Prostate gland (tissue), 2 donors: ENCODE measurements around the gene TNFRSF12A.

Experiments
- CTCF ChIP-seq, 4 experiments: fragments of 200-600 bp in 2 of 4; fragments of 450-650 bp in 2 of 4; sonication (generic) in 2 of 4; IDR thresholded peaks; 1 replicate in 3 of 4; 2 replicates in 1 of 4; pipeline ENCODE4 v1.5.1; 2016 to 2019; ENCODE audit warnings: antibody characterized with exemption in 4 of 4, mild to moderate bottlenecking in 2 of 4, moderate library complexity in 2 of 4
- POLR2A ChIP-seq: fragments of 450-650 bp; IDR thresholded peaks from one replicate; pipeline ENCODE4 v1.6.1; 2016; ENCODE audit warnings: antibody characterized with exemption, mild to moderate bottlenecking
- POLR2AphosphoS5 ChIP-seq: sonication (generic); formaldehyde crosslinking; IDR thresholded peaks from one replicate; pipeline ENCODE4 v1.6.1; 2017; ENCODE audit warnings: antibody characterized with exemption

GRCh38 chr16:3030222-3031212, 10.3 kb downstream of the TNFRSF12A start:
- TF ChIP-seq CTCF (IDR thresholded peaks at IDR 0.05) = no peak
- TF ChIP-seq POLR2A = no peak
- TF ChIP-seq POLR2AphosphoS5 = no peak
